HG03039 (cell line): ENCODE results near the gene IDUA.
"Not testable (repeated sequence)": the region's sequence is repeated elsewhere in the genome, so short reads cannot be mapped to it uniquely, and the experiment has no call there.

Experiments
- ATAC-seq: cut with Tn5 transposase; IDR thresholded peaks from one replicate; pipeline ENCODE4 v1.9.1; 2021; ENCODE audit warnings: mild to moderate bottlenecking, moderate library complexity; ENCODE audit not compliant: unreplicated experiment

Gene IDUA

GRCh38 chr4:986879-987623 is at the start of gene IDUA:
TSS of gene IDUA (plus strand) at chr4:987044. CDS start at chr4:987085, 41 bp downstream.
- ATAC-seq, result peak; percentile 72

DNA sequence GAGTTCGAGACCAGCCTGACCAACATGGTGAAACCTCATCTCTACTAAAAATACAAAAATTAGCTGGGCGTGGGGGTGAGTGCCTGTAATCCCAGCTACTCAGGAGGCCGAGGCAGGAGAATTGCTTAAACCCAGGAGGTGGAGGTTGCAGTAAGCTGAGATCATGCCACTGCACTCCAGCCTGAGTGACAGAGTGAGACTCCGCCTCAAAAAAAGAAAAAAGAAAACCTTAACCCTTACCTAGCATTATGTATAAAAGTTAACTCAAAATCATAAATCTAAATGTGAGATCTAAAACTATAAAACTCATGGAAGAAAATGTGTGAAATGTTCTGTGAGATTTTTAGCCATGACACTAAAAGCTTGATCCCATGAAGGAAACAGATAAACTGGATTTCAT is 47.3 kb upstream of the IDUA start:
- not testable (repeated sequence) for ATAC-seq

DNA sequence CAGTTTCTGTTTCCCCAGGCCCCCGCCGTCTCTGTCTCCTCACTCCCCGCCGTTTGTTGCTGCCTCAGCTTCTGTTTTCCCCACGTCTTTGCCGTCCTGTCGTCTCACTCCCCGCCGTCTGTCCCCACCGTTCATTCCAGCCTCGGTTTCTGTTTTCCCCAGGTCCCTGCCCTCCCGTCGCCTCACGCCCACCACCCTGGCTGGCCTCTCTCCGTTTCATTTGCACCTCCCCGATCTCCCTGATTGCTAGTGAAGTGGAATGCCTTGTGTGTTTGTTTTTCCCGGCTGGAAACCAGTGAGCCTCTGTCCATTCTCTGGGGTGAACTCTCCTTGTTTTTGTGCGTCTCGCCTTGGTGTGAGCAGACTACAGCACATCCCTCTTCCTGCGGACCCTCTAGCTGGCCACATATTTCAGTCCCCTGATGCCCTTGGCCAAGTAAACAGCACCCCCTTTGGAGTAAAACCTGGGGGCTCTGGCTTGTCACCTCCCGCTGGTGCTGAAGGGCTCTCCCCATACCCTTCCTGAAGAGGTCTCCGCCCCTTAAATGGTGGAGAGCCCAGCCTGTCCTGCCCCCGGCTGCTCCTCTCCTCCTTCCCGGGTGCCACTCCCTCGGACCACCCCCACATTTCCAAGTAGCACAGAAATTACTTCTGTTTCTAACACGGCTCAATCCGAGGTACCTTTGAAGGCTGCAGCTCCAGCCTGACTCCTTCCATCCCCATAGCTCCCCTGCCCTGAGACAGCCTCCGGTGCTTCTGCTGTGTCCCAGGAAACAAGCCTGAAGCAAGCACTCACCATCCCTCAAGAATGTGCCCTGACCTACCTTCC is 41.4 kb upstream of the IDUA start:
- no peak for ATAC-seq

DNA sequence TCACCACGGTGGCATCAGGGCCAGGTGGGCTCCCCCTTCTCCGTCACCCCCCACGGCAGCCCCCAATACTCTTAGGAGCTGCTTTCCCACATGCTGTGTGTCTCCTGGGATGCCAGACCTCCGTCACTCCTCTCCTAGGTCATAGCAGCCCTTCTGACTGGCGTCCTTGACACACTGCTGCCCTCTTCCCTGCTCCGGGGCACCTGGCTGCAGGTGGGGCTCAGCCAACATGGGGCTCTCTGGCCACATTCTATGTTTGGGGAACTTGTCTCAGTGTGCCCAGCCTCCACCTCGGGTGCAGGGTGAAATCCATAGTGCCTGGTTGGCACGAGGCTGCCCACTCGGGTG is 40.8 kb upstream of the IDUA start:
- ATAC-seq, result no peak

DNA sequence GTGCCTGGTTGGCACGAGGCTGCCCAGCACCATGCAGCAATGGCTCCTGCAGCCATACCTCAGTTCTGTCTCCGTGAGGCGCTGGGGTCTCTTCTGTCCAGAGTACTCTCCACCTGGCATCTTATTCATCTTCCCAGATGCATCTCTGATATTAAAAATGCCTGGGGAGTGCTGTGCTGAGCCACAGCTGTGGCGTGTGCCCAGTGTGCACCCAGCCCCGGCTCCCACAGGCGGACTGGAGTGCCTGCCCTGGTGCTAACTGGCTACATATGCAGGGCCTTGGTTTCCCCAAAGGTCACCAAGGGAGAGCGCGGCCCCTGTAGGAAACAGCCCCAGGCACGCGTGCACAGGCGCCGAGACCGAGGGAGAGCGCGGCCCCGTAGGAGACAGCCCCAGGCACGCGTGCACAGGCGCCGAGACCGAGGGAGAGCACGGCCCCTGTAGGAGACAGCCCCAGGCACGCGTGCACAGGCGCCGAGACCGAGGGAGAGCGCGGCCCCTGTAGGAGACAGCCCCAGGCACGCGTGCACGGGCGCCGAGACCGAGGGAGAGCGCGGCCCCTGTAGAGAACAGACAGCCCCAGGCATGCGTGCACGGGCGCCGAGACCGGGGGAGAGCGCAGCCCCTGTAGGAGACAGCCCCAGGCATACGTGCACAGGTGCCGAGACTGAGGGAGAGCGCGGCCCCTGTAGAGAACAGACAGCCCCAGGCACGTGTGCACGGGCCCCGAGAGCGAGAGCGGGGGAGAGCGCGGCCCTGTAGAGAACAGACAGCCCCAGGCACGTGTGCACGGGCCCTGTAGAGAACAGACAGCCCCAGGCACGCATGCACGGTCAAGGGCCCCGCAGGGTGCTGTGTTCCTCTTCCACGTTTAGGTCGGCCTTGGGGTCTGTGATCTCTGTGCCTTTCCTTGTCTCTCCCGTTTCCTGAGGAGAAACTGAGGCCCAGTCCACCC is 40.0 kb upstream of the IDUA start:
- no peak for ATAC-seq

DNA sequence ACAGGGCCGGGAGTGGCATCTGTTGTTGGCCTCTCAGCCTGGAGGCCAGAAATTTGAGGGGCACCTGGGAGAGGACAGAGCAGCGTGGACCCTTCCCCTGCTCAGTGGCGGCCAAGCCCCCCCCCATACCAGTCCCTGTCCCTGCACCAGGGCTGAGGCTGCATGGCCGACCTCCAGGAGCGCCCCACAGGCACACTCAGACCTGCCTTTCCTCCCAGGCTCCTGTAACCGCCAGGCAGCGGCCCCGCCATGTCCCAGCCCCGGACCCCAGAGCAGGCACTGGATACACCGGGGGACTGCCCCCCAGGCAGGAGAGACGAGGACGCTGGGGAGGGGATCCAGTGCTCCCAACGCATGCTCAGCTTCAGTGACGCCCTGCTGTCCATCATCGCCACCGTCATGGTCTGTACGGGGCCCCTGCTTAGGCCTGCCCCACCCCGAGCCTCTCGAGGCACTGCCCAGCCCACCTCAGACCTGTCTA is 39.3 kb upstream of the IDUA start:
- ATAC-seq, result no peak

- ATAC-seq, result no peak
Measured at GRCh38 chr4:948101-948935, 38.5 kb upstream of the IDUA start.

GRCh38 chr4:948936-949300 is 37.9 kb upstream of the IDUA start:
- no peak for ATAC-seq

DNA sequence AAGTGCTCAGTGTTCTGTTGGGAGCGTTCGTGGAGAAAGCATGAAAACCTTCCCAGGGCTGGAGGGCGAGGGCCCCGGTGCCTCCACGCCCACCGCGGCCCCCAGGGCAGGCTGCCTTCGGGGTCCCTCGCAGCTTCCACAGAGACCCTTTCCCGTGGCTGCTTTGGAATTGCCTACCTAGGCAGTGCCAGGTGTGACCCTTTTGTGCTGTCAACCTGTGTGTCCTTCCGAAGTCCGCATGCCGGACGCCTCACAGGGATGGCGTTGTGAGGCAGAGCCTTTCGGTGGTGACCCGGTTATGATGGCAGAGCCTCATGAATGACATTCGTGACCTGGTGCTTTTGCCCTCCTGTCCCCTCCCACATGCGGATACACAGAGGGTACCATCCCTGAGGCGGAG is 37.2 kb upstream of the IDUA start:
- no peak for ATAC-seq

- ATAC-seq, result no peak
Measured at GRCh38 chr4:950136-951020, 36.5 kb upstream of the IDUA start.

- no peak for ATAC-seq
Measured at GRCh38 chr4:951186-951585, 35.7 kb upstream of the IDUA start.

DNA sequence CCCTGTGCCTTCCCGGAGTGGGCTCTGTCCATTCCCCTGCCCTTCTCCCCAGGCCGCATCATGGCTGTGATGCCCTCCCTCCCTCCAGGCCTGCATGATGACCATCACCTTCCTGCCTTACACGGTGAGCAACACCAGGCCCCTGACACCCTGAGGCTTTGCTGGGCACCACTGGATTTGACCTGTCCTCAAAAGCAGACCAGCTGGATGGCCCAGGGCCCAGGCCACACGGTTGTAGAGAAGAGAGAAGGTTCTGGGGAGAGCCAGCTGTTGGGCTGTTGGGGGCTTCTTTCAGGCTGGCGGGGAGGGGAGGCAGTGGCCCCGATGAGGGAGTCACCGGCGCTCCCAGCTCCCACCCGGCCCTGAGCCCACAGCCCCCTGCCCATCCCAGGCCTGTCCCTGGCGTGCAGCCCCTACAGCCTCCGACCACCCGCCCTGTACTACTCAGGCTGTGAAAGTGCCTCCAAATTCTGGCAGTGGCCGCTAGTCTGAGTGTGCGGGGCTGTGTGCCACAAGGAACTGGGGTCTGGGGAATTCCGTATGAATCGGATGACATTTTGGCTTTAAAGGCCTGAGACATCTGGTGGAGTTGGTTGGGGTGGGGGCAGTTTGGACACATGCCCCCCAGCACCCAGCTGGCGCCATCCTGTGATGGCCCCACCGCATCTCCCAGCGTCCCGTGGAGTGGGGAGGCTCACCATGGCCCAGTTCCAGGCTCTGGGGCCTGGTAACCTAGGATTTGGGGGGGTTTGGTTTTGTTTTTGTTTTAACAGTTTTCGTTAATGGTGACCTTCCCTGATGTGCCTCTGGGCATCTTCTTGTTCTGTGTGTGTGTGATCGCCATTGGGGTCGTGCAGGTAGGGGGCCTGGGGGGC is 35.0 kb upstream of the IDUA start:
- ATAC-seq, result no peak

- ATAC-seq, result no peak
Measured at GRCh38 chr4:952881-953573, 33.8 kb upstream of the IDUA start.

- ATAC-seq, result no peak
Measured at GRCh38 chr4:953574-953915, 33.3 kb upstream of the IDUA start.

- ATAC-seq, result no peak
Measured at GRCh38 chr4:954211-955020, 32.4 kb upstream of the IDUA start.

DNA sequence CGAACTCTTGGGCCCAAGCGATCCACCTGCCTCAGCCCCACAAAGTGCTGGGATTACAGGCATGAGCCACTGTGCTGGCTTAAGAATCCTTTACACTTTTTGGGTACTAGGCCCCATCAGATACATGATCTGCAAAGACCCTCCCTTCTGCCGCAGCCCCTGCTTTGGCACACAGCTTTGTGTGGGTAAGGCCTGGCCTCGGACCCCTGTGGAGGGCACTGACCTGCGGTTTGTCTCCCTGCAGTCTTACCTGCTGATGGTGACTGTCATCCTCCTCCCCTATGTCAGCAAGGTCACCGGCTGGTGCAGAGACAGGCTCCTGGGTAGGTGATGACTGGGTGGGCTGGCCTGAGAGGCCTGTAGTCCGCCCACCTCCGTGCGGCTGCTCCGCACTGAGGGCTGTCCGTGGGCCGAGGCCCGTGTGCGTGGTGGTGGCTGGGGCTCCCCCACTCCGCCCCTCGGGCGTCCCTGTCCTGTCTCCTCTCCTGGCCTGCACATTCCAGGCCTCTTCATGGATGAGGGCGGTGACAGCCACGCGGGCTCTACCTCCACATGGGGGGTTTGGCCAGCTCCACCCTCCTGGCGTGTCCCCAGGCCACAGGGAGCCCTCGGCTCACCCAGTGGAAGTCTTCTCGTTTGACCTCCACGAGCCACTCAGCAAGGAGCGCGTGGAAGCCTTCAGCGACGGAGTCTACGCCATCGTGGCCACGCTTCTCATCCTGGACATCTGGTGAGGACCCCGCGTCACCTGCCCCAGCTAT is 31.5 kb upstream of the IDUA start:
- ATAC-seq, result no peak
